Myocyte (in vitro differentiated cells): ENCODE measurements around the gene ZNF146. TPM values are rescaled to one million over a fixed set of nuclear protein-coding genes. Genes with fewer than 3 reads are reported as not detected.
"Not testable (repeated sequence)": the region's sequence is repeated elsewhere in the genome, so short reads cannot be mapped to it uniquely, and the experiment has no call there.

ENCODE experiments used
- DNase-seq: peaks from one replicate; pipeline ENCODE4 v3.0.0-alpha.2; 2012; ENCODE audit warnings: low read depth
- total RNA-seq: library from RNA; depleted of rRNA; stranded (reverse); fragments of >200 nt; gene quantifications from 2 replicates; pipeline ENCODE4 v1.2.3, GENCODE V29; 2014

ZNF146 gene
- total RNA-seq, 1 donor from 2014 or later, result 134 TPM

DNA sequence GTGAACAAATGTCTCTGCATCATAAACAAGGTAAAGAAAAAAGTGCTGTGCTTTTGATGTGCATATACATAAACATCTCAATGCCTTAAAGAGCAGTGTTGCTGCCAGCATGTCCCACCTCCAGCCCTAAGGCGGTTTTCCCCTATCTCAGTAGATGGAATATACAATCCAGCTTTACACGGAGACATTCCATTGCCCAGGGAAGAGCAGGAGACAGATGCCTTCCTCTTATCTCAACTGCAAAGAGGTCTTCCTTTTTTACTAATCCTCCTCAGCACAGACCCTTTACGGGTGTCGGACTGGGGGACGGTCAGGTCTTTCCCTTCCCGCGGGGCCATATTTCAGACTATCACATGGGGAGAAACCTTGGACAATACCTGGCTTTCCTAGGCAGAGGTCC, 18.7 kb downstream of the ZNF146 start:
- DNase-seq, result not testable (repeated sequence)

DNA sequence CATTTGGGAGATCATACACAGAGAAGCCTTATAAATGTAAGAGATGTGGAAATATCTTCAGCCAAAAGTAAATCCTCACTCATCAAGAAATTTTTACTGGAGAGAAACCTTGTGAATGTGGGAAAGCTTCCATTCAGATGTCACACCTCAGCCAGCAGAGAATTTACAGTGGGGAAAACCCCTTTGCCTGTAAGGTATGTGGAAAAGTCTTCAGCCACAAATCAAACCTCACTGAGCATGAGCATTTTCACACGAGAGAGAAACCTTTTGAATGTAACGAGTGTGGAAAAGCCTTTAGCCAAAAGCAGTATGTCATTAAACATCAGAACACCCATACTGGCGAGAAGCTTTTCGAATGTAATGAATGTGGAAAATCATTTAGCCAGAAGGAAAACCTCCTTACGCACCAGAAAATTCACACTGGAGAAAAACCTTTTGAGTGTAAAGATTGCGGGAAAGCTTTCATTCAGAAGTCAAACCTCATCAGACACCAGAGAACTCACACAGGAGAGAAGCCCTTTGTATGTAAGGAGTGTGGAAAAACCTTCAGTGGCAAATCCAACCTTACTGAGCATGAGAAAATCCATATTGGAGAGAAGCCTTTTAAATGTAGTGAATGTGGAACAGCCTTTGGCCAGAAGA, 21.5 kb downstream of the ZNF146 start:
- DNase-seq, result no peak

DNA sequence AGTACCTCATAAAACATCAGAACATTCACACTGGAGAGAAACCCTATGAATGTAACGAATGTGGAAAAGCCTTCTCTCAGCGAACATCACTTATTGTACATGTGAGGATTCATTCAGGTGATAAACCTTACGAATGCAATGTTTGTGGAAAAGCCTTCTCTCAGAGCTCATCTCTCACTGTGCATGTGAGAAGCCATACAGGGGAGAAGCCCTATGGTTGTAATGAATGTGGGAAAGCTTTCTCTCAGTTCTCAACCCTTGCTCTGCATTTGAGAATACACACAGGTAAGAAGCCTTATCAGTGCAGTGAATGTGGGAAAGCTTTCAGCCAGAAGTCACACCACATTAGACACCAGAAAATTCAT, 22.0 kb downstream of the ZNF146 start:
- DNase-seq, result no peak

DNA sequence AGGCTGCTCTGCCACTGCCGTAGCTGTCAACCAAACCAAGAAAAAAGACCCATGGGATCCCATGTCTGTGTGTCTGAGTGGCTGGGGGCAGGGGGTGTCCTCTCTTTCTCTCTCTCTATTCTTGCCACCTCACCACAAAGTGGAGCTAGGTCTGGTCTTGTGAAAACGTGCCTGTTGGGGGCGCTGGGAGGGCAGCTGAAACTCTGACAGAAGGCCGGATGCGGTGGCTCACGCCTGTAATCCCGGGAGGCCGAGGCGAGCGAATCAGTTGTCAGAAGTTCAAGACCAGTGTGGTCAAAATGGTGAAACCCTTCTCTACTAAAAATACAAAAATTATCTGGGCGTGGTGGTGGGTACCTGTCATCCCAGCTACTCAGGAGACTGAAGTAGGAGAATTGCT, 29.2 kb downstream of the ZNF146 start:
- DNase-seq, result no peak

DNA sequence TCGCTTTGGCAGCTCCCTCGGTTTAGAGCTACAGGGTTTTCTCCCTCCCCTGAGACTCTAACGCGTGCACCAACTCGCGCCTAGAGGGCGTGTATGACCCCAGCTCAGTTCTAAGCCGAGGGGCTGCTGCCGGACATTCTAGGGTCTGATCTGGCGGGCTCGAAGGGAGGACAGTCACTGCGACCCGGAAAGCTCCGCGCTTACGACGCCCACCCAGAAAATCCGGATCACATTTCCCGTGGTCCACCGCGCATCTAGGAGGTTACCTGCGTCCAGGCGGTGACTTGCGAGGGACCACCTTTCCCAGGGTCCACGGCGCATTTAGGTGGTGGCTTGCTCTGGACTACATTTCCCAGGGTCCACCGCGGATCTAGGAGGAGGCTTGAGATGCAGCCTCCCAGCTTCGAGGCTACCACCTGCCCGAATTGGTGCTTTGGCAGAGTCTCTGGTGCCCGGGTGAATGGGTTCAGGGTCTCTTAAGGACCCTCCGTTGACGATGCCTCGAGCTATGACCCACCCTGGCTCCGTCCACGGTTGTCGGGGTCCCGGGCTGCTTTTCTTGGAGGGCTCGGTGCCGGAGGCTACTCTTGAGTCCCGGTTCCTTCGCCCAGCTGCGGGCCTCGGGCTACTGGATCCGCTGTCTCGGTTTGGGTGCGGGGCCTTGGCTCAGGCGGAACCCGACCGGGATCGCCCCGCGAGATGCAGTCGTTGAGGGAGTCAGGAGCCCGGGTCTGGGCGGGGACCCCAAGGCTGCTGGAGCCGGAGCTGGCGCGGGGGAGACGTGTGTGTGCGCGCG, 30.5 kb downstream of the ZNF146 start:
- no peak for DNase-seq

DNA sequence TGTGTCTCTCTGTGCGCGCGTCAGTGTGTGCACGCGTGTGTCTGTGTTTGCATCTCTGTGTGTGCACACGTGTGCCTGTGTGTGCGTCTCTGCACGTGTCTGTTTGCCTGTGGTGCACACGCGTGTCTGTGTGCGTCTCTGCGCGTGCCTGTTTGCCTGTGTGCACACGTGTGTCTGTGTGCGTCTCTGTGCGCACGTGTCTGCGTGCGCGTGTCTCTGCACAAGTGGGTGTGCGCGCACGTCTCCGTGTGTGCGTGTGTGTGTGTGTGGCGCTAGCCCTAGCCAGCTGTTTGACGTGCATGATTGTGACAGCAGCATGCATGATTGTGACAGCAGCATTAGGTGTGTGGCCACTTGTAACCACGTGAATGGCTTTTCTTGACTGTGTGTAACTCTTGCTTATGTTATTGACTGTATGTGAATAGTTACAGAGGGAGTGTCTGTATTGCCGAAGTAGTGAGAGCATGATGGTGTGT, 31.1 kb downstream of the ZNF146 start:
- DNase-seq, result no peak

DNA sequence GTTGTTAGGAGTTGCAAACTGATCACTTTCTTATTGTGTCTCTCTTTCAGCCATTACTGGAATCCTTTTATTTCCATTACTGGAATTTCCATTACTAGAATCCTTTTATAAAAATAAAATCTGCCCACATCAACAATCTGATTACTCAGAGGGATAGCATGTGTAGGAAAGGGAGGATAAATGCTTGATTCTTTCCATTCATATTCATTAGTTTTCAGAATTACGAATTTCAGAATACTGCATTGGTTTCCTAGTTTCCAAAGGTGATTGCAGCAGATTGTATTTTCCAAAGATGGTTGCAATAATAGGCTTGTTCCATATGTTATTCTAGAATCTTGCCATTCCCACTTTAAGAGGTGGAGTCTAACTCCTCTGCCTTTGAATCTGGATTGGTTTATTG, 37.1 kb downstream of the ZNF146 start:
- no peak for DNase-seq

DNA sequence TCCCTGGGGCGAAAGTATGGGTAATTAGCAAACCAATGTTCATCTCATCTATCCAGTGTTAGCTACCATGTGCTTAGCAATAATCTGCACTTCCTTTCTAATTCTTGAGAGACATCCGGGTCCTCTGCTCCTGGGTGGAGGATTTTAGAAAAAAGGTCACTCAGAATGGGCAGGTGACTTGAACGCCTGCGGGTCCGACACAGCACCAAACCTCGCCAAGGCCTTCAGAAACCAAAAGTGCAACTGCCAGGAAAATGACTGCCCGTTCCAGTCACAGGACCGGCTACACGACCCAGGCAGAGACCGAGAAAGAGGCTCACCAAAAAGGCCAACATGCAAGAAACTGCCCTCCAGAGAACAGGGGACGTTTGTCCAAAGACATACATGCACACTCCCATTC, 39.9 kb downstream of the ZNF146 start:
- no peak for DNase-seq

DNA sequence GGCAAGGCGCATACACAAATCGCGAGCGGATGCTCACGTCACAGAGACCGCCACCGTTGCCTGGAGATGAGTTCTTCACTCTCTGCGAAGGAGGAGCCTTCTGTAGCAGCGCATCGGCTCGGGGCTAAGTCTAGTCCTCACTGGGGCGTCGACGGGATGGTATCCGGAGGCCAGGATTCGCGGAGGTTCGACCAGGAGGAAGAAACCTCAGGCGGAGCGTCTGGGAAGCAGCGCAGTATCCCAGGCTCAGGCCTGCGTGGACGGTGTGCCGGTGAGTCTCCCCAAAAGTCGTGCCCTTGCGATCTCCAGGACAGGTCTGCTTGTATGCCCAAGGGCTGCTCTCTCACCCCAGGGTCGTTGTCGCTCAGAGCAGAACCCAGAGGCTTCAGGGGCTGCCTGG, 40.4 kb downstream of the ZNF146 start:
- DNase-seq, result no peak

DNA sequence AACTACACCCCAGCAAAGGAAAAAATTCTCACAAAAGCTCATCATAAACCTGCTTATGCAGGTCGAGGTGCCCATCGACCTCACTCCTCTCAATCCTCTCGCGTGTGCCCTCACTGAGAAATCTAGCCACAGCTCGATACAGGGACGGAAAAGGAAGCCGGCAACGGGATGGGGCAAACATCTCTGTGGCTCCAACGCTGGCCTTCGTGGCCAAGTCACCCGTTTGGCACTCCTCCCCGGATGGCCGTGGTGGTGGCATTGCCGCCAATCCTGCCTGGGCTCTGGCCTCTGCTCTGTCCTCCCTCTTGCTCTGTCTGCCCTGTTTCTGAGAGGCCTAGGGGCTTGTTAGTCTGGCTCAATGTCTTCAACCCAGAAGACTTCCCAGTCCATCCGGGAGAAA, 41.2 kb downstream of the ZNF146 start:
- DNase-seq, result no peak

DNA sequence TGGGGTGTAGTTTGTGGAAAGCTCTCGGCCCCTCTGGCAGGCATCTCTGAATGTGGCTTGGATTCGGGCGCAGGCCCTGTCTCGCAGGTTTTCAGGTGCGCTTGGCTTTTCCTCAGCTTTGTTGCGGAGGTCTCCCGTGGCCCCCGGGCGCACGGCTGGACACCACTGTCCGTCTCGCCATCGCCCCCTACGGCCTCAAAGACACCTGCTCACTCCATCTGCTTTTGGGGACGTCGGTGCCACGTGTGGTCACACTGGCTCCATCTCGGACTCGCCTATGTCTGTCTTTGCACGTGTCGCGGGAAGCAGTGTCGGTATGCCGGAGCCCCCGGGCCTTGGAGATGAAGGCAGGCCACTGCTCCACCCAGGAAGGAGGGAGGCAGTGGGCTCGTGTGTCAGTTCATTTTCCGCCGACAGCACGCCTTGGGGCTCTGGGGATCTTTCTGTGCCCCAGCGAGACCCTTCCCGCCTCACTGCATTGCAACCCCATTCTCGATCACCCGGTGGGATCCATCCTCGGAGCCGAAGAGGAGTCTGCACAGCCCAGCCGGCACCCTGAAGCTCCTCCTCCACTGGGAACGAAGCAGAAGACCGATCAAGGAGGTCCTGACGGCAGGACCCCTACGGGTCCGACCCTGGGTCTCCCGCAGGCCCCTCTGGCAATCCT, 42.1 kb downstream of the ZNF146 start:
- DNase-seq, result no peak

DNA sequence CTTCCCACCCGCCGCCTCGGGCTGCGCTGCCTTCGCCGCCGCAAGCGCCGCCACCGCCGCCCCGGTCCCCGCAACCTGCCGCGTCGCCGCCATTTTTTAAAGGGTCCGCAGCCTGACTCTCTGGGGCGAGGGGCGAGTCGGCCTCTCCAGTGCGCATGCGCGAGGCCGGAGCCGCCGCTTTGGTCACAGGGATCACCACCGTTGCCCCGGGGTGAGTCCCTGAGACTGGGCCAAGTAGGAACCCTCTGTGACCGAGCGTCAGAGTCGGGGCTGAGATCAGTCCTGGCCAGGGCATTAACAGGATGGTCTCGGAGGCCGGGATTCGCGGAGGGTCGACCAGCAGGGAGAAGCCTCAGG, 42.6 kb downstream of the ZNF146 start:
- no peak for DNase-seq

DNA sequence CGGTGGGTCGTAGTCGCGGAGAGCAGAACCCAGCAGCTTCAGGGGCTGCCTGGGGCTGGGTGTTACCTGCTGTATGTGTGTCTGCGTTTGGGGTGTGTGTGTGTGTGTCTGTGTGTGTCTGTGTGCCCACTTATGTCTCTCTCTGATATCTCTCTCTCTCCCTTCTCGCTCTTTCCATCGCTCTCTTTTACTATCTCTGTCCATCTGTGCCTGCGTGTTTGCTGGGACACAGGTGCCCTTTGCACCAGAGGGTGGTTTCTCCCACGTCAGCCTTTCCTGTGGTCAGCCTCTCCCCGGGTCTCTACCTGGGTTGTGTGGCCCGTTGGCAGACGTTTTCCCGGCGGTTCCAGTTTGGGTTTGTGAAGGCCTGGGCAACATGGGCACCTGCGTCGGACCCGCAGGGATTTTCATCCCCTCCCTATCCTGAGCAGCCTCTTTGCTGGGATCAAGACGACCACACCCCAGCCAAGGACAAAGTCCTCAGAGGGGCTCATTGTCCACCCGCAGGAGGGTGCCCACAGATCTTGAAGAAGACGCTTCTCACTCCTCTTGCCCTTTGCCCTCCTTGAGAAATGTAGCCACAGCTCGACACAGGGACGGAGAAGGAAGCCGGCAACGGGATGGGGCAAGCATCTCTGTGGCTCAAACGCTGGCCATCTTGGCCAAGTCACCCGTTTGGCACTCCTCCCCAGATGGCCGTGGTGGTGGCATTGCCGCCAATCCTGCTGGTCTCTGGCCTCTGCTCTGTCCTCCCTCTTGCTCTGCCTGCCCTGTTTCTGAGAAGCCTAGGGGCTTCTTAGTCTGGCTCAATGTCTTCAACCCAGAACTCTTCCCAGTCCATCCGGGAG, 43.3 kb downstream of the ZNF146 start:
- DNase-seq, result no peak

DNA sequence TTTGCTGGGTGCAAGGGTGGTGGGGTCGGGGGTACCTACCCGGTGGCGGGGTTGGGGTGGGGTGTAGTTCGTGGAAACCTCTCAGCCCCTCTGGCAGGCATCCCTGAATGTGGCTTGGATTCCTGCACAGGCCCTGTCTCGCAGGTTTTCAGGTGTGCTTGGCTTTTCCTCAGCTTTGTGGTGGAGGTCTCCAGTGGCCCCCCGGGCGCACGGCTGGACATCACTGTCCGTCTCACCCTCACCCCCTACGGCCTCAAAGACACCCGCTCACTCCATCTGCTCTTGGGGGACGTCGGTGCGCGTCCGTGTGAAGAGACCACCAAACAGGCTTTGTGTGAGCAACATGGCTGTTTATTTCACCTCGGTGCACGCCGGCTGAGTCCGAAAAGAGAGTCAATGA, 44.3 kb downstream of the ZNF146 start:
- no peak for DNase-seq

DNA sequence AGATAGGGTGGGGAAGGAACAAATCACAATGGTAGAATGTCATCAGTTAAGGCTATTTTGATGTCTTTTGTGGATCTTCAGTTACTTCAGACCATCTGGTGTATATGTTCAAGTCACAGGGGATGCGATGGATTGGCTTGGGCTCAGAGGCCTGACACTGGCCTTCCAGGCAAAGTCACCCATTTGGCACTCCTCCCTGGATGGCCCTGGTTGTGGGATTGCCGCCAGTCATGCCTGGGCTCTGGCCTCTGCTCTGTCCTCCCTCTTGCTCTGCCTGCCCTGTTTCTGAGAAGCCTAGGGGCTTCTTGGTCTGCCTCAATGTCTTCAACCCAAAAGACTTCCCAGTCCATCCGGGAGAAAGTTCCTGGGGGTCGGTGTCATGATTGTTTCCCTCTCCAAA, 50.2 kb downstream of the ZNF146 start:
- no peak for DNase-seq

DNA sequence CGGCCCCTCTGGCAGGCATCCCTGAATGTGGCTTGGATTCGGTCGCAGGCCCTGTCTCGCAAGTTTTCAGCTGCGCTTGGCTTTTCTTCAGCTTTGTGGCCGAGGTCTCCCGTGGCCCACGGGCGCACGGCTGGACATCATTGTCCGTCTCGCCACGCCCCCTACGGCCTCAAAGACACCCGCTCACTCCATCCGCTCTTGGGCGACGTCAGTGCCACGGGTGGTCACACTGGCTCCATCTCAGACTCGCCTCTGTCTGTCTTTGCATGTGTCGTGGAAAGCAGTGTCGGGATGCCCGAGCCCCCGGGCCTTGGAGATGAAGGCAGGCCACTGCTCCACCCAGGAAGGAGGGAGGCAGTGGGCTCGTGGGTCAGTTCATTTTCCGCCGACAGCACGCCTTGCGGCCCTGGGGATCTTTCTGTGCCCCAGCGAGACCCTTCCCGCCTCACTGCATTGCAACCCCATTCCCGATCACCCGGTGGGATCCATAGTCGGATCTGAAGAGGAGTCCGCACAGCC, 51.0 kb downstream of the ZNF146 start:
- DNase-seq, result no peak

DNA sequence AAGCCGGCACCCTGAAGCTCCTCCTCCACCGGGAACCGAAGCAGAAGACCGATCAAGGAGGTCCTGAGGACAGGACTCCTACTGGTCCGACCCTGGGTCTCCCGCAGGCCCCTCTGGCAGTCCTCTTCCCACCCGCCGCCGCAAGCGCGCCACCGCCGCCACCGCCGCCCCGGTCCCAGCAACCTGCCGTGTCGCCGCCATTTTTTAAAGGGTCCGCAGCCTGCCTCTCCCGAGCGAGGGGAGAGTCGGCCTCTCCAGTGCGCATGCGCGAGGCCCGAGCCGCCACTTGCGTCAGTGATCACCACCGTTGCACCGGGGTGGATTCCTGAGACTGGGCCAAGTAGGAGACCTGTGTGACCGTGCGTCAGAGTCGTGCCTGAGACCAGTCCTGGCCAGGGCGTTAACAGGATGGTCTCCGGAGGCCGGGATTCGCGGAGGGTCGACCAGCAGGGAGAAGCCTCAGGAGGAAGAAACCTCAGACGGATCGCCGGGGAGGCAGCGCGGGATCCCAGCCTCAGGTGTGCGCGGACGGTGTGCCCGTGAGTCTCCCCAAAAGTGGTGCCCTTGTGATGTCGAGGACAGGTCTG, 51.6 kb downstream of the ZNF146 start:
- DNase-seq, result no peak

DNA sequence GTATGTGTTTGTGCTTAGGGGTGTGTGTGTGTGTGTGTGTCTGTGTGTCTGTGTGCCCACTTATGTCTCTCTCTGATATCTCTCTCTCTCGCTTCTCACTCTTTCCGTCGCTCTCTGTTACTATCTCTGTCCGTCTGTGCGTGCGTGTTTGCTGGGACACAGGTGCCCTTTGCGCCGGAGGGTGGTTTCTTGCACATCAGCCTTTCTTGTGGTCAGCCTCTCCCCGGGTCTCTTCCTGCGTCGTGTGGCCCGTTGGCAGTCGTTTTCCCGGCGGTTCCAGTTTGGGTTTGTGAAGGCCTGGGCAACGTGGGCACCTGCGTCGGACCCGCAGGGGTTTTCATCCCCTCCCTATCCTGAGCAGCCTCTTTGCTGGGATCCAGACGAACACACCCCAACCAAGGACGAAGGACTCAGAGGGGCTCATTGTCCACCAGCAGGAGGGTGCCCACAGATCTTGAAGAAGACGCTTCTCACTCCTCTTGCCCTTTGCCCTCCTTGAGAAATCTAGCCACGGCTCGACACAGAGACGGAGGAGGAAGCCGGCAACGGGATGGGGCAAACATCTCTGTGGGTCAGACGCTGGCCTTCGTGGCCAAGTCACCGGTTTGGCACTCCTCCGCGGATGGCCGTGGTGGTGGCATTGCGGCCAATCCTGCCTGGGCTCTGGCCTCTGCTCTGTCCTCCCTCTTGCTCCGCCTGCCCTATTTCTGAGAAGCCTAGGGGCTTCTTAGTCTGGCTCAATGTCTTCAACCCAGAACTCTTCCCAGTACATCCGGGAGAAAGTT, 52.3 kb downstream of the ZNF146 start:
- no peak for DNase-seq

DNA sequence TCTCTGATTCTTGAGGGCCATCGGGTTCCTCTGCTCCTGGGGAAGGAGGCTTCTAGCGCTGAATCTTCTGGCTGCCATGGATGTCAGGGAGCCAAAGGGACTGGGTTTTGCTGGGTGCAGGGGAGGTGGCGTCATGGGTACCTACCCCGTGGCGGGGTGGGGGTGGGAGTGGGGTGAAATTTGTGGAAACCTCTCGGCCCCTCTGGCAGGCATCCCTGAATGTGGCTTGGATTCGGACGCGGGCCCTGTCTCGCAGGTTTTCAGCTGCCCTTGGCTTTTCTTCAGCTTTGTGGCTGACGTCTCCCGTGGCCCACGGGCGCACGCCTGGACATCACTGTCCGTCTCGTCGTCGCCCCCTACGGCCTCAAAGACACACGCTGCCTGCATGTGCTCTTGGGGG, 53.2 kb downstream of the ZNF146 start:
- not testable (repeated sequence) for DNase-seq

DNA sequence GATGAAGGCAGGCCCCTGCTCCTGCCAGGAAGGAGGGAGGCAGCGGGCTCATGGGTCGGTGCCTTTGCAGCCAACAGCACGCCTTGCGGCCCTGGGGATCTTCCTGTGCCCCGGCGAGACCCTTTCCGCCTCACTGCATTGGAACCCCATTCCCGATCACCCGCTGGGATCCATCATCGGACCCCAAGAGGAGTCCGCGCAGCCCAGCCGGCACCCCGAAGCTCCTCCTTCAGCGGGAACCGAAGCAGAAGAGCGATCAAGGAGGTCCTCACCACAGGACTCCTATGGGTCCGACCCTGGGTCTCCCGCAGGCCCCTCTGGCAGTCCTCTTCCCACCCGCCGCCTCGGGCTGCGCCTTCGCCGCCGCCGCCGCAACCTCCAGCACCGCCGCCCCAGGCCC, 53.7 kb downstream of the ZNF146 start:
- DNase-seq, result not testable (repeated sequence)
